Medulla oblongata (tissue), 1 donor: ENCODE results near the gene HAUS2.
"Not testable (repeated sequence)": the region's sequence is repeated elsewhere in the genome, so short reads cannot be mapped to it uniquely, and the experiment has no call there.

Experiments used
- DNase-seq: peaks from one replicate; pipeline ENCODE4 v3.0.0-alpha.2; 2015; ENCODE audit errors: extremely low spot score

Gene HAUS2

GRCh38 chr15:42575188-42576039 is 26.8 kb downstream of the HAUS2 start, which contains the start of gene STARD9:
TSS of gene STARD9 (plus strand) at chr15:42575606. CDS start at chr15:42575716, 110 bp downstream.
- peak; percentile 99 for DNase-seq

DNA sequence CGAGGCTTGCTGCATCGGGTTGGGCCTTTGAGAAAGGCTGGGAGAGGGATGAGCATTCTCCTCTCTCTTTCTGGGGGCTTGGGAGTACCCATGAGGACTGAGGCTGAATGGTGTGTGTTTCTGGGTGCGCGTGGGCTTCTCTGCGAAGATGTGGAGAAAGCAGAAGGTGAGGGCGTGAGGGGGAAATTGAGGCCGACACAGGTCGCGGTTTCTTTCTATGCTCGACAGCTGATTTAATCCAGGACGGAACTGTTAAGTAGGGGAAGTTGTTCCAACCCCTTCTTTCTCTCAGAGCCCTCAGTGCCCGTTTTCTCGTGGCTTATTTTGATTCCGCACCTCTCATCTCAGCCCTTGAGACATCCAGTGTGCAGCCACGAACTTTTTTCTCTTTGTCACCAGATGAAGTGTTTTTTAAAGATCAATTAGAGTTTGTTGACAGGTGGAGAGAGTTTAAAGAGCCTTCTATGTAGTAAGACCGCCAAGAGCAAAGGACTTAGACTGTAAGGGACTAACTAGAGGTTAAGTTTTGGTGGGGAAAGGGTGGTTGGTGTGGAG is 27.5 kb downstream of the HAUS2 start:
- DNase-seq: no peak

GRCh38 chr15:42576776-42577175 is 28.1 kb downstream of the HAUS2 start:
- no peak for DNase-seq

- DNase-seq: peak; percentile 19
Measured at GRCh38 chr15:42577514-42578031, 28.9 kb downstream of the HAUS2 start.

GRCh38 chr15:42578984-42579537 is 30.4 kb downstream of the HAUS2 start:
- DNase-seq: no peak

- peak; percentile 93 for DNase-seq
Measured at GRCh38 chr15:42581272-42581730, 32.7 kb downstream of the HAUS2 start.

DNA sequence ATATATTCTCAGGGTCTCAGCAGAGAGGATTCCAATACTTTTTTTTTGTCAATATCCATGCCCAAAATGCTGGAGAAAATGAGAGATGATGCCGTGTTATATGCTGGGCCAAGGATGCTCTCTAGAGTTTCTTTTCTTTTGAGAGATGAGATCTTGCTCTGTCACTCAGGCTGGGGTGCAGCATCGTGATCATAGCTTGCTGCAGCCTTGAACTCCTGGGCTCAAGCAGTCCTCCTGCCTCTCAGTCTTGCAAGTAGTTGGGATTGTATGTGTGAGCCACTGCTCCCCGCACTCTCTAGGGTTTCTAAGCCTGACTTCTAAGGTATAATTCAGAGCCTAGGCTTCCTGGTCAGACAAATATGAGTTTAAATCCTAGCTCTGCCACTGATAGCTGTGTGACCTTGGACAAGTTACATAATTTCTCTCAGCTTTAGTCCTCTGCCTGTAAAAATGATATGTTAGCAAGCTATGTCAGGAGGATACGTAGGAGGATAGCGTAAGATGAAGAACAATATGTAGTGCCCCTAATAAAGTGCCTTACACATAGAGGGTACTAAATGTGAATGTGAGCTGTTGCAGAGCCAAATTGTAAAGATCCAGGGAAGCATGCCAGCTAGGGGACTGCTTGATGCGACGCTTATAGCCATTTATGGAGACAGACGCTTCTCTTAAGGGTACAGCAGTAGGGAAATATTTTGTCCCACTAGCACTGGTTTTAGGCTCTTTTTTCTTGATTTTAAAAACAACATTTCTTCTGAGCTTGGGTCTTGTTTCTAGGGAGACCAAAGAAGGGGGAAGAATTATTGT is 34.1 kb downstream of the HAUS2 start:
- DNase-seq: no peak

GRCh38 chr15:42584031-42584765 is 35.6 kb downstream of the HAUS2 start:
- peak; percentile 77 for DNase-seq

DNA sequence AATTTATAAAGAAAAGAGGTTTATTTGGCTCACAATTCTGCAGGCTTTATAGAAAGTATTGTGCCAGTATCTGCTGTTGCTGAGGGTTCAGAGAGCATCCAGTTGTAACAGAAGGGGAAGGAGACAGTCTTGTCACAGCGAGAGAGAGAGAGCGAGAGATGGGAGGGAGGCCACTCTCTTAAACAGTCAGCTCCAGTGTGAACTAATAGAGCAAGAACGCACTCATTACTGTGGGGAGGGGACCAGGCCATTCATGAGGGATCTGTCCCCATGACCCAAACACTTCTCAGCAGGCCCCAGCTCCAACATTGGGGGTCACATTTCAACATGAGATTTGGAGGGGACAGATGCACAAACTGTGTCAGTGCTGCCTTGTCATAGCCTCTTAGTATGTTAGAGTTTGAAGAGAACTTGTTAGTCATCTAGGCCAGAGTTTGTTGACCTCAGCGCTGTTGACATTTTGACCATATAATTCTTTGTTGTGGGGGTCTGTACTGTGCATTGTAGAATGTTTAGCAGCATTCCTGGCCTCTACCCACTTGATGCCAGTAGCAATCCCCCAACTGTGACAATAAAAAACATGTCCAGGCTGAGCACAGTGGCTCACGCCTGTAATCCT is 42.1 kb downstream of the HAUS2 start:
- no peak for DNase-seq

DNA sequence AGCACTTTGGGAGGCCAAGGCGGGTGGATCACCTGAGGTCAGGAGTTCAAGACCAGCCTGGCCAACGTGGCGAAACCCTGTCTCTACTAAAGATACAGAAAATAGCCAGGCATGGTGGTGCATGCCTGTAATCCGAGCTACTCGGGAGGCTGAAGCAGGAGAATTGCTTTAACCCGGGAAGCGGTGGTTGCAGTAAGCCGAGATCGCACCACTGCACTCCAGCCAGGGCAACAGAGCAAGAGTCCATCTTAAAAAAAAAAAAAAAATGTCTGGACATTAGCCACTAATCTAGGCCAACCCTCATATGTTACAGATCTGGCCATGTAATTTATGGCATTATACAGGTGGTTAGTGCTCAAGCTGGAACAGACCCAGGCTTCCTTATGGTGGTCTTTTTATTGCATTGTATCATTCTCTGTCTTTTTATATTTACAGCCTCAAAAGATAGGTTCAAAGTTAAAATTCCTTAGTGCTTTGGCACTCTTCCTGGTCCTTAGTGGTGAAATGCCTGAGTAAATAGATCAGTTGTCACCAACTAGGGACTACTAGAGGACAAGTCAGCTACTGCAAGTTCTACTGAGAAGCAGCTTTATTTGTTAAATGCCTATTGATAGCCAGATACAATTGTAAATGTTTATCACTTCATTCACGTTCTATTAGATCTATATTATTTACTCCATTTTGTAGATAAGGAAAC is 42.7 kb downstream of the HAUS2 start:
- no peak for DNase-seq

DNA sequence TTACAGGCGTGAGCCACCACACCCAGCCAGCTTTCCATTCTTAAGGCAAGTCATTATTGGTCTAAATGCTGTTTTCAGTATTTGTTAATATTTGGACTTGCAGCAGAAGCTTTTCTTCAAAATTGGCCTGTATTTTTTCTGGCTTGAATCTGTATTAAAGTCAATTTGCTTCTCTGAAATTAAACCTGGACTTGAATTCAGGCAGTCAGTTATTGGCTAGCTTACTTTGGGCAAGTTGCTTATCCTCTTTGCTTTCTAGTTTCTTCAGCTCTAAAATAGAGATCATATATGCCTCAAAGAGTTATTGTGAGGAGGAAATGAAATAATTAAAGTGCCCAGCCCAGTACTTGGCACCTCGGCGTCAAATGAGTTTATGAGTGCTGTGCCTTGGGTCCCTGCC is 44.1 kb downstream of the HAUS2 start:
- DNase-seq: no peak

DNA sequence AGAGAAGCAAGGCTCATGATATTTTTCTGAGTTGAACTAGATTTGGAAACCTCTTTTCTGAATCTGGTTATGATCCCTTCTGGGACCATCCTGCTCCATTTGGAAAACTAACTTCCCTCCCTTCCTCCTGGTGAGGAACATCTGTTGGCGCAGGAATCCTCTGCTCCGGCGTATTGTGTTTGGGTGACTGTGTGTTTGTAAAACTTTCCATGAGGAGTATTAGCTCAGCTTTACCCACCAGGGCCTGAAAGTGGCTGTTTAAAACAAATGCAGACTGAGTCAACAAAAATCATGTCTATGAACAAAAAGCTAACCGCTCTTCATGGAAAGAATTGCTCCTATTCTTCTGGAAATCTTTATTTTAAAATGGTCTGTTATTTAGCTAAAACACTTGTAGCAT is 44.5 kb downstream of the HAUS2 start:
- no peak for DNase-seq

GRCh38 chr15:42594095-42594494 is 45.5 kb downstream of the HAUS2 start:
- DNase-seq: no peak

DNA sequence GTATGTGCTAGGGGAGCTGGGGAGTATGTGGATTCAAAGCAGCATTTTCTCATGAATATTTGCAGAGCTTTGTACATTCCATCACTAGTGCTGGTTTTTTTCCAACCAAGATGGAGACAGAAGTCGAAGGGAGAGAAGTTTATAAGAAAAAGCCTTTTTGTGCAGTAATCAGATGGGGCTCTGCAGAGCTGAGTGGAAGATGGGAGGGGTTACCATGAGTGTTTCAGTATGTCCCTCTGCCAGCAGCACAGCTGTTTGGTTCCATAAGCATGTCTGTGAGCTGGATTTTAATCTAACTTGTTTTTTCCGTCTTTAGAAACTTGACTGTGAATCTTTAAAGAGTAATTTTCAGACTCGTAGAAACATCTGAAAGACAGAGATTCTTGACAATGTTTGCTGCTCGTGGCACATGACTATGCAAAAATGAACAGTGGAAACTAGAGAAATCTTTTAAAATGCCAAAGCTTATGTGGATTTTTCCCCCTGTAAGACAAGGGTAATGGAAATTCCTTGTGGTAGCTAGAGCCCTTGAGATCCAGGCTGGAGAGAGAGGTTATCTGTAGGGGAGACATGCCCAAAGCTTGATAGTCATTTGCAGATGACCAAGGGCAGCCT is 47.1 kb downstream of the HAUS2 start:
- no peak for DNase-seq

GRCh38 chr15:42601316-42601715 is 52.7 kb downstream of the HAUS2 start:
- not testable (repeated sequence) for DNase-seq

DNA sequence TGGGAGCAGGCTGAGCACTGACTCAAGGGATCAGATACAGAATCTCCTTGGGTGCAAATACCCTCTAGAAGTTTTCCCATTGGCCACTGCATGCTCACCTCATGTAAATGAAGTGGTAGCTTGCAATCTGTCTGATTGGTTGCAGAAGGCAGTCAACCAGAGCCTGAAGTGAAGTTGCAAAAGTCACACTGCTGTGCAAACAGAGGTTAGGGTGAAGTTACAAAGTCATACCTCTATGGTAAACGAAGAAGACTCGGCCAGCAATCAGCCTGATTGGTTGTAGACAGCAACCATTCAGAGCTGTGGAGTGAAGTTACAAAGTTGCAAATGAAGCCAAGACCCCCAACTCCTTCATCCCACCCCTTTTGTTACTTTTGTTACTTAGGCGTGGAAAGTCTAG is 53.9 kb downstream of the HAUS2 start:
- DNase-seq: no peak

- no peak for DNase-seq
Measured at GRCh38 chr15:42603978-42604377, 55.3 kb downstream of the HAUS2 start.

- no peak for DNase-seq
Measured at GRCh38 chr15:42604894-42605744, 56.5 kb downstream of the HAUS2 start.

GRCh38 chr15:42605796-42606195 is 57.2 kb downstream of the HAUS2 start:
- DNase-seq: no peak
